HEK293 (cell line): ENCODE data around the gene HLA-DPB1.

Experiments
- CTCF ChIA-PET: fragments of 350-600 bp; formaldehyde crosslinking; extraction: SDS; loops from one replicate; lab custom pipeline; 2021; ENCODE audit warnings: antibody characterized with exemption; lab: Yijun Ruan, JAX
- POLR2A ChIA-PET: fragments of 300-600 bp; formaldehyde crosslinking; extraction: SDS; loops from one replicate; lab custom pipeline; 2020; ENCODE audit warnings: antibody characterized with exemption, inconsistent platforms; lab: Yijun Ruan, JAX
- H3K27ac ChIP-seq: fragments of 200-500 bp; sonication (Bioruptor generic); 2 replicates; pipeline ENCODE4 v1.5.1; 2014; ENCODE audit warnings: low read depth, low read length, control low read depth, inconsistent platforms; ENCODE audit errors: extremely low read depth
- H3K36me3 ChIP-seq, 2 experiments: fragments of 200-500 bp in 1 of 2; sonication (Bioruptor generic) in 1 of 2; 1 replicate in 1 of 2; 2 replicates in 1 of 2; pipeline ENCODE4 v1.5.1; 2014 to 2017; ENCODE audit warnings: inconsistent platforms in 2 of 2, low read length in 2 of 2; ENCODE audit not compliant: control insufficient read depth in 2 of 2, insufficient read depth in 1 of 2
- H3K4me1 ChIP-seq: fragments of 200-500 bp; sonication (Bioruptor generic); 2 replicates; pipeline ENCODE4 v1.5.1; 2014; ENCODE audit warnings: mild to moderate bottlenecking, low read length, inconsistent platforms; ENCODE audit not compliant: control insufficient read depth, insufficient read depth
- H3K4me3 ChIP-seq: 2 replicates; pipeline ENCODE4 v1.5.1; 2011; ENCODE audit warnings: low read depth, mild to moderate bottlenecking, control low read depth, low read length, moderate library complexity
- H3K9me3 ChIP-seq: fragments of 200-500 bp; sonication (Bioruptor generic); 2 replicates; pipeline ENCODE4 v1.5.1; 2014; ENCODE audit warnings: low read depth, low read length, inconsistent platforms; ENCODE audit not compliant: control insufficient read depth, insufficient read depth
- GLI2 ChIP-seq: fragments of 450-650 bp; formaldehyde crosslinking; IDR thresholded peaks from 2 replicates; pipeline ENCODE4; 2017; ENCODE audit warnings: missing biosample characterization, missing genetic modification characterization, low read depth, borderline replicate concordance
- GLI4 ChIP-seq: fragments of 450-650 bp; formaldehyde crosslinking; IDR thresholded peaks from 2 replicates; pipeline ENCODE4 v1.5.1; 2016; ENCODE audit warnings: missing biosample characterization, missing genetic modification characterization
- MZF1 ChIP-seq: fragments of 450-650 bp; formaldehyde crosslinking; IDR thresholded peaks from 2 replicates; pipeline ENCODE4 v1.5.1; 2017; ENCODE audit warnings: missing biosample characterization, missing genetic modification characterization, borderline replicate concordance
- ZFP41 ChIP-seq: fragments of 450-650 bp; formaldehyde crosslinking; IDR thresholded peaks from 2 replicates; pipeline ENCODE4 v1.5.1; 2016; ENCODE audit warnings: missing biosample characterization, missing genetic modification characterization, borderline replicate concordance
- ZNF138 ChIP-seq: fragments of 450-650 bp; formaldehyde crosslinking; IDR thresholded peaks from 2 replicates; pipeline ENCODE4 v1.5.1; 2016; ENCODE audit warnings: missing biosample characterization, missing genetic modification characterization, borderline replicate concordance
- ZNF169 ChIP-seq: fragments of 450-650 bp; formaldehyde crosslinking; IDR thresholded peaks from 2 replicates; pipeline ENCODE4 v1.5.1; 2016; ENCODE audit warnings: missing biosample characterization, missing genetic modification characterization
- ZNF2 ChIP-seq: fragments of 450-650 bp; formaldehyde crosslinking; IDR thresholded peaks from 2 replicates; pipeline ENCODE4 v1.5.1; 2016; ENCODE audit warnings: missing biosample characterization, missing genetic modification characterization
- ZNF274 ChIP-seq, 2 experiments: fragments of 200-500 bp in 1 of 2; fragments of 450-650 bp in 1 of 2; sonication (Bioruptor generic) in 1 of 2; formaldehyde crosslinking in 1 of 2; IDR thresholded peaks; 2 replicates each; pipeline versions ENCODE4 v1.5.1 to v1.6.1; 2014 to 2016; ENCODE audit warnings: borderline replicate concordance in 1 of 2, inconsistent platforms in 1 of 2, low read length in 1 of 2, missing biosample characterization in 1 of 2, missing genetic modification characterization in 1 of 2
- ZNF37A ChIP-seq: fragments of 450-650 bp; IDR thresholded peaks from 2 replicates; pipeline ENCODE4 v1.5.1; 2018; ENCODE audit warnings: missing biosample characterization, missing genetic modification characterization
- ZNF404 ChIP-seq: fragments of 450-650 bp; formaldehyde crosslinking; IDR thresholded peaks from 2 replicates; pipeline ENCODE4 v1.5.1; 2017; ENCODE audit warnings: missing biosample characterization, missing genetic modification characterization
- ZNF548 ChIP-seq: fragments of 450-650 bp; formaldehyde crosslinking; IDR thresholded peaks from 2 replicates; pipeline ENCODE4 v1.5.1; 2016; ENCODE audit warnings: missing biosample characterization, missing genetic modification characterization
- ZNF600 ChIP-seq: fragments of 450-650 bp; formaldehyde crosslinking; IDR thresholded peaks from 2 replicates; pipeline ENCODE4 v1.5.1; 2016; ENCODE audit warnings: missing biosample characterization, missing genetic modification characterization
- ZNF623 ChIP-seq: fragments of 450-650 bp; formaldehyde crosslinking; IDR thresholded peaks from 2 replicates; pipeline ENCODE4 v1.5.1; 2016; ENCODE audit warnings: missing biosample characterization, missing genetic modification characterization
- ZNF626 ChIP-seq: fragments of 450-650 bp; sonication (Bioruptor Pico); formaldehyde crosslinking; IDR thresholded peaks from 2 replicates; pipeline ENCODE4 v1.5.1; 2018; ENCODE audit warnings: missing biosample characterization, missing genetic modification characterization, inconsistent platforms
- ZNF791 ChIP-seq: fragments of 450-650 bp; formaldehyde crosslinking; IDR thresholded peaks from 2 replicates; pipeline ENCODE4 v1.5.1; 2016; ENCODE audit warnings: missing biosample characterization, missing genetic modification characterization
- ZNF837 ChIP-seq: fragments of 450-650 bp; formaldehyde crosslinking; IDR thresholded peaks from 2 replicates; pipeline ENCODE4 v1.5.1; 2016; ENCODE audit warnings: missing biosample characterization, missing genetic modification characterization
- TF ChIP-seq, protein P1 (sequence below): fragments of 450-650 bp; formaldehyde crosslinking; IDR thresholded peaks from 2 replicates; pipeline ENCODE4 v1.5.1; 2016; ENCODE audit warnings: missing biosample characterization, missing genetic modification characterization
- TF ChIP-seq, protein P2 (sequence below): fragments of 450-650 bp; formaldehyde crosslinking; IDR thresholded peaks from 2 replicates; pipeline ENCODE4 v1.5.0; 2017; ENCODE audit warnings: missing biosample characterization, missing genetic modification characterization, borderline replicate concordance
- TF ChIP-seq, protein P3 (sequence below): fragments of 450-650 bp; formaldehyde crosslinking; IDR thresholded peaks from 2 replicates; pipeline ENCODE4 v1.5.1; 2016; ENCODE audit warnings: missing biosample characterization, missing genetic modification characterization
- TF ChIP-seq, protein P4 (sequence below): fragments of 450-650 bp; formaldehyde crosslinking; IDR thresholded peaks from 2 replicates; pipeline ENCODE4 v1.5.1; 2016; ENCODE audit warnings: missing biosample characterization, missing genetic modification characterization

HLA-DPB1 gene

DNA sequence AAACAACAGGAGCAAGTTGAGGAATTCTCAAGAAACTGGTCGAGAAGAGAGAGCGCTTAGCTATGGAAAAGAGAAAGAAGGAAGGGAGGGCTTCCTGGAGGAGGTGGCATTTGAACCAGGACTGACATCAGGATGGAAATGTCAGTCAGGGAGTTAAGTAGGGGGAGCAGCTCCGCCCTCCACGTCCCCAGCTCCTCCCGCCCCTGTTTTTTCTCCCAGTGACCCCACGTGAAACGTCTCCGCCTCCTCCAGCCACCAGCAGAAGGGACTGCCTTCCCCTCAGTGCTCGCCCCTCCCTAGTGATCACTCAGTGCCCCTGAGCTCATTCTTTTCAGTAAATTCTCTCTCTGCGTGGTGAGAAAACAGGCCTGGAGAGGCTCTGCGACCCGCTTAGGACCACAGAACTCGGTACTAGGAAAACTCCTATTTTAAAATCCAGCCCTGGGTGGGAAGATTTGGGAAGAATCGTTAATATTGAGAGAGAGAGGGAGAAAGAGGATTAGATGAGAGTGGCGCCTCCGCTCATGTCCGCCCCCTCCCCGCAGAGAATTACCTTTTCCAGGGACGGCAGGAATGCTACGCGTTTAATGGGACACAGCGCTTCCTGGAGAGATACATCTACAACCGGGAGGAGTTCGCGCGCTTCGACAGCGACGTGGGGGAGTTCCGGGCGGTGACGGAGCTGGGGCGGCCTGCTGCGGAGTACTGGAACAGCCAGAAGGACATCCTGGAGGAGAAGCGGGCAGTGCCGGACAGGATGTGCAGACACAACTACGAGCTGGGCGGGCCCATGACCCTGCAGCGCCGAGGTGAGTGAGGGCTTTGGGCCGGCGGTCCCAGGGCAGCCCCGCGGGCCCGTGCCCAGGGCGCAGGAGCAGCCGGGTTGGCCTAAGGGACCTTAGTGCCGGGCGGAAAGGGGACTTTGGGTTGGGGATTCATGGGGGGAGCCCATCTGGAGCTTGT is 4.6 kb downstream of the HLA-DPB1 start (continued):
- TF ChIP-seq GLI2 (tag by site-specific recombination): no peak
- no peak for TF ChIP-seq ZNF548
- TF ChIP-seq ZNF2 (tag by site-specific recombination): peak; percentile 66; the same call in 1 of the 2 replicates
- no peak for TF ChIP-seq ZNF37A
- TF ChIP-seq ZFP41 (tag by site-specific recombination): no peak
- no peak for TF ChIP-seq ZNF138
- TF ChIP-seq, protein P1, sequence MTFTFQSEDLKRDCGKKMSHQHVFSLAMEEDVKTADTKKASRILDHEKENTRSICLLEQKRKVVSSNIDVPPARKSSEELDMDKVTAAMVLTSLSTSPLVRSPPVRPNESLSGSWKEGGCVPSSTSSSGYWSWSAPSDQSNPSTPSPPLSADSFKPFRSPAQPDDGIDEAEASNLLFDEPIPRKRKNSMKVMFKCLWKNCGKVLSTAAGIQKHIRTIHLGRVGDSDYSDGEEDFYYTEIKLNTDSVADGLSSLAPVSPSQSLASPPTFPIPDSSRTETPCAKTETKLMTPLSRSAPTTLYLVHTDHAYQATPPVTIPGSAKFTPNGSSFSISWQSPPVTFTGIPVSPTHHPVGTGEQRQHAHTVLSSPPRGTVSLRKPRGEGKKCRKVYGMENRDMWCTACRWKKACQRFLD: no peak
- no peak for TF ChIP-seq ZNF623 (tag by site-specific recombination)
- TF ChIP-seq, protein P2, sequence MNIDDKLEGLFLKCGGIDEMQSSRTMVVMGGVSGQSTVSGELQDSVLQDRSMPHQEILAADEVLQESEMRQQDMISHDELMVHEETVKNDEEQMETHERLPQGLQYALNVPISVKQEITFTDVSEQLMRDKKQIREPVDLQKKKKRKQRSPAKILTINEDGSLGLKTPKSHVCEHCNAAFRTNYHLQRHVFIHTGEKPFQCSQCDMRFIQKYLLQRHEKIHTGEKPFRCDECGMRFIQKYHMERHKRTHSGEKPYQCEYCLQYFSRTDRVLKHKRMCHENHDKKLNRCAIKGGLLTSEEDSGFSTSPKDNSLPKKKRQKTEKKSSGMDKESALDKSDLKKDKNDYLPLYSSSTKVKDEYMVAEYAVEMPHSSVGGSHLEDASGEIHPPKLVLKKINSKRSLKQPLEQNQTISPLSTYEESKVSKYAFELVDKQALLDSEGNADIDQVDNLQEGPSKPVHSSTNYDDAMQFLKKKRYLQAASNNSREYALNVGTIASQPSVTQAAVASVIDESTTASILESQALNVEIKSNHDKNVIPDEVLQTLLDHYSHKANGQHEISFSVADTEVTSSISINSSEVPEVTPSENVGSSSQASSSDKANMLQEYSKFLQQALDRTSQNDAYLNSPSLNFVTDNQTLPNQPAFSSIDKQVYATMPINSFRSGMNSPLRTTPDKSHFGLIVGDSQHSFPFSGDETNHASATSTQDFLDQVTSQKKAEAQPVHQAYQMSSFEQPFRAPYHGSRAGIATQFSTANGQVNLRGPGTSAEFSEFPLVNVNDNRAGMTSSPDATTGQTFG (tag by site-specific recombination): no peak

DNA sequence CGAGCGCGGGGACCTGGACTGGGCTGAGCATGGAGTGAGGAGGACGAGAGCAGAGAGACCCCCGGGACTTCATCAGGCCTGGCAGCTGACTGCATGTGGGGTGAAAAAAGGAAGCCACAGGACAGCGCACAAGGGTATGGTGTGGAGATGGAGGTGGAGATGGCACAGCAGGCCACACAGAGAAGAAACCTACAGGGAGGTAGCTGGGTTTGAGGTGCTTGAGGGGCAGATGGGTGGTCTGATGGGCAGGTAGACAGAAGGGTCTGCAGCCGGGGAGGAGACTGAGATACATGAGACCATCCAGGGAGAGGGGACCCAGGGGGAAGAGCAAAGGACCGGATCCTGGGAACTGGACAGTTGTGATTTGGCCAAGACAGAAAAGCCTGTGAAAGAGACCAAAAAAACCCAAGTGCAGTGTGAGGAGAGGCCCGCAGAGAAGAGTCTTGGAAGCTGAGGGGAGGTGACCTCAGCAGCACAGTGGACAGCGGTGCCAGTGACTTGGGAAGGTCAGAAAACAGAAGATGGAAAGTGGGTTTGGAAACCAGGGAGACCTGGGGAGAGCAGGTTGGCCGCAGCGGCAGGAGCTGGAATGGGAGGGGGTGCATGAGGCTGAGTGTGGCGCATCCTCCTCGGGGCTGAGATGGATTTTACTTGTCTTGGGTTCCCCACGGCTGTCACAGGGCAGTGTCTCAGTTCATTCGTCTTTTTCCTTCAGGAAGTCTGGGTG is 5.5 kb downstream of the HLA-DPB1 start:
- Histone ChIP-seq H3K27ac (no peak overlapping the region; the same call in 1 of the 2 replicates), H3K9me3 (no peaks in the 10 kb centered on the region), H3K4me3 (peak overlapping the region; percentile 62), H3K36me3 (peaks cover 0 to 21% of the 10 kb centered on the region in 2 experiments; a peak in 1 of 3 replicates), H3K4me1 (peaks cover 5% of the 10 kb centered on the region)
- POLR2A ChIA-PET: interaction anchor here (0.7 to 2.6 kb wide), 5 partner anchors 9 to 191 kb away, joined by 3 to 18 read pairs (median 5); partner anchors contain the start of genes HSD17B8, RPS18 and VPS52
- no peak for TF ChIP-seq GLI4 (tag by site-specific recombination)
- no peak for TF ChIP-seq ZNF626 (tag by site-specific recombination)
- TF ChIP-seq MZF1 (tag by site-specific recombination): no peak
- no peak for TF ChIP-seq ZNF274 (IDR thresholded peaks at IDR 0.05; ENCODE audit: low read length)
- no peak for TF ChIP-seq ZNF274 (tag by site-specific recombination; IDR thresholded peaks at IDR 0.05; ENCODE audit: borderline replicate concordance)
- 0 out of 2 replicates have a peak, but pooled peaks have one; percentile 9 for TF ChIP-seq ZNF837
- TF ChIP-seq, protein P3, sequence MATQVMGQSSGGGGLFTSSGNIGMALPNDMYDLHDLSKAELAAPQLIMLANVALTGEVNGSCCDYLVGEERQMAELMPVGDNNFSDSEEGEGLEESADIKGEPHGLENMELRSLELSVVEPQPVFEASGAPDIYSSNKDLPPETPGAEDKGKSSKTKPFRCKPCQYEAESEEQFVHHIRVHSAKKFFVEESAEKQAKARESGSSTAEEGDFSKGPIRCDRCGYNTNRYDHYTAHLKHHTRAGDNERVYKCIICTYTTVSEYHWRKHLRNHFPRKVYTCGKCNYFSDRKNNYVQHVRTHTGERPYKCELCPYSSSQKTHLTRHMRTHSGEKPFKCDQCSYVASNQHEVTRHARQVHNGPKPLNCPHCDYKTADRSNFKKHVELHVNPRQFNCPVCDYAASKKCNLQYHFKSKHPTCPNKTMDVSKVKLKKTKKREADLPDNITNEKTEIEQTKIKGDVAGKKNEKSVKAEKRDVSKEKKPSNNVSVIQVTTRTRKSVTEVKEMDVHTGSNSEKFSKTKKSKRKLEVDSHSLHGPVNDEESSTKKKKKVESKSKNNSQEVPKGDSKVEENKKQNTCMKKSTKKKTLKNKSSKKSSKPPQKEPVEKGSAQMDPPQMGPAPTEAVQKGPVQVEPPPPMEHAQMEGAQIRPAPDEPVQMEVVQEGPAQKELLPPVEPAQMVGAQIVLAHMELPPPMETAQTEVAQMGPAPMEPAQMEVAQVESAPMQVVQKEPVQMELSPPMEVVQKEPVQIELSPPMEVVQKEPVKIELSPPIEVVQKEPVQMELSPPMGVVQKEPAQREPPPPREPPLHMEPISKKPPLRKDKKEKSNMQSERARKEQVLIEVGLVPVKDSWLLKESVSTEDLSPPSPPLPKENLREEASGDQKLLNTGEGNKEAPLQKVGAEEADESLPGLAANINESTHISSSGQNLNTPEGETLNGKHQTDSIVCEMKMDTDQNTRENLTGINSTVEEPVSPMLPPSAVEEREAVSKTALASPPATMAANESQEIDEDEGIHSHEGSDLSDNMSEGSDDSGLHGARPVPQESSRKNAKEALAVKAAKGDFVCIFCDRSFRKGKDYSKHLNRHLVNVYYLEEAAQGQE (tag by site-specific recombination): peak; percentile 52
- TF ChIP-seq ZNF404: no peak
- TF ChIP-seq, protein P4, sequence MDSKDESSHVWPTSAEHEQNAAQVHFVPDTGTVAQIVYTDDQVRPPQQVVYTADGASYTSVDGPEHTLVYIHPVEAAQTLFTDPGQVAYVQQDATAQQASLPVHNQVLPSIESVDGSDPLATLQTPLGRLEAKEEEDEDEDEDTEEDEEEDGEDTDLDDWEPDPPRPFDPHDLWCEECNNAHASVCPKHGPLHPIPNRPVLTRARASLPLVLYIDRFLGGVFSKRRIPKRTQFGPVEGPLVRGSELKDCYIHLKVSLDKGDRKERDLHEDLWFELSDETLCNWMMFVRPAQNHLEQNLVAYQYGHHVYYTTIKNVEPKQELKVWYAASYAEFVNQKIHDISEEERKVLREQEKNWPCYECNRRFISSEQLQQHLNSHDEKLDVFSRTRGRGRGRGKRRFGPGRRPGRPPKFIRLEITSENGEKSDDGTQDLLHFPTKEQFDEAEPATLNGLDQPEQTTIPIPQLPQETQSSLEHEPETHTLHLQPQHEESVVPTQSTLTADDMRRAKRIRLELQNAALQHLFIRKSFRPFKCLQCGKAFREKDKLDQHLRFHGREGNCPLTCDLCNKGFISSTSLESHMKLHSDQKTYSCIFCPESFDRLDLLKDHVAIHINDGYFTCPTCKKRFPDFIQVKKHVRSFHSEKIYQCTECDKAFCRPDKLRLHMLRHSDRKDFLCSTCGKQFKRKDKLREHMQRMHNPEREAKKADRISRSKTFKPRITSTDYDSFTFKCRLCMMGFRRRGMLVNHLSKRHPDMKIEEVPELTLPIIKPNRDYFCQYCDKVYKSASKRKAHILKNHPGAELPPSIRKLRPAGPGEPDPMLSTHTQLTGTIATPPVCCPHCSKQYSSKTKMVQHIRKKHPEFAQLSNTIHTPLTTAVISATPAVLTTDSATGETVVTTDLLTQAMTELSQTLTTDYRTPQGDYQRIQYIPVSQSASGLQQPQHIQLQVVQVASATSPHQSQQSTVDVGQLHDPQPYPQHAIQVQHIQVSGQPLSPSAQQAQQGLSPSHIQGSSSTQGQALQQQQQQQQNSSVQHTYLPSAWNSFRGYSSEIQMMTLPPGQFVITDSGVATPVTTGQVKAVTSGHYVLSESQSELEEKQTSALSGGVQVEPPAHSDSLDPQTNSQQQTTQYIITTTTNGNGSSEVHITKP (tag by site-specific recombination): no peak
- peak; percentile 84 for TF ChIP-seq ZNF600 (tag by site-specific recombination)
- no peak for TF ChIP-seq ZNF169 (tag by site-specific recombination)
- TF ChIP-seq ZNF791 (tag by site-specific recombination): no peak
- CTCF ChIA-PET: interaction anchor here (0.7 to 5.0 kb wide), 5 partner anchors 9 to 186 kb away, joined by 3 to 37 read pairs (median 7); no protein-coding TSS in a partner anchor
